Right atrium auricular region (tissue), 2 donors: Measurements from ENCODE around the gene CPM. TPM values are rescaled to one million over a fixed set of nuclear protein-coding genes. Genes with fewer than 3 reads are reported as not detected.

Source experiments
- DNase-seq: peaks from one replicate; pipeline ENCODE4 v3.0.0-alpha.2; 2019; ENCODE audit warnings: low spot score
- H3K27ac ChIP-seq, 2 donors: fragments of 200-600 bp; sonication (generic); 1 replicate in 1 of 2; 2 replicates in 1 of 2; pipeline ENCODE4 v1.5.1; 2016 to 2019
- H3K27me3 ChIP-seq, 2 donors: fragments of 200-600 bp; sonication (generic); one replicate each; pipeline versions ENCODE4 v1.5.1 to v1.6.0; 2017 to 2019
- H3K36me3 ChIP-seq: fragments of 200-600 bp; sonication (generic); one replicate; pipeline ENCODE4 v1.5.1; 2016
- H3K4me1 ChIP-seq, 2 donors: fragments of 200-600 bp; sonication (generic); one replicate each; pipeline versions ENCODE4 v1.5.1 to v1.6.0; 2017 to 2019
- H3K4me3 ChIP-seq, 2 donors: fragments of 200-600 bp; sonication (generic); 1 replicate in 1 of 2; 2 replicates in 1 of 2; pipeline ENCODE4 v1.5.1; 2017 to 2019; ENCODE audit warnings: mild to moderate bottlenecking in 1 of 2, moderate library complexity in 1 of 2
- H3K9me3 ChIP-seq, 2 donors: fragments of 200-600 bp; sonication (generic); one replicate each; pipeline ENCODE4 v1.5.1; 2019
- CTCF ChIP-seq, 2 donors: fragments of 200-600 bp; sonication (generic); IDR thresholded peaks; one replicate each; pipeline ENCODE4 v1.5.1; 2019; ENCODE audit warnings: antibody characterized with exemption in 2 of 2
- total RNA-seq, 2 donors: library from RNA; depleted of rRNA; stranded (reverse); fragments of >200 nt; gene quantifications; one replicate each; pipeline ENCODE4 v1.1.0, GENCODE V29; 2016

The CPM gene
- total RNA-seq, 2 donors from 2014 or later = 19.8 to 21.9 TPM

- Histone ChIP-seq H3K4me1 (no peaks in the 10 kb centered on the region), H3K9me3 (no peaks in the 10 kb centered on the region), H3K4me3 (no peak overlapping the region), H3K27ac (no peak overlapping the region), H3K27me3 (no peaks in the 10 kb centered on the region), H3K36me3 (no peaks in the 10 kb centered on the region)
- no peak for TF ChIP-seq CTCF (IDR thresholded peaks at IDR 0.05)
- DNase-seq = no peak
Observed at GRCh38 chr12:68970306-68970705, 37.3 kb upstream of the CPM start.

DNA sequence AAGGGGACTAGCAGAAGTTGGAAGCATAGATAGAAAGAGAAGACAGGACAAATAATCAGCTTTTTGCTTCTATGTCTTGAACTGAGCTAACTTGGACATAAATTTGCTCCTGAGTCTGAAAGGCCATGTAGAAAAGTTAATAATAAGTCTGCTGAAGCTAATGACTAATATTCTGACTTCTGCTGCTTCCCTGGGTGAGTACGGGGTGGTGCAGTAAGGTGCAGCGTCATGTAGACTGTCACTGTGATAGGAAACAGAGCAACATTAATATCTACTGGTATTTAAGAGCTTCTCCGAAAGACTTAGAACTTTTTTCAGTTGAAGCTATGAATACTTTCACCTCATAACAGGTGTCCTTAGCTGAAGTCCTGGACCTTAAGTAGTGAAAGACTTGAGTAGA is 34.1 kb upstream of the CPM start:
- Histone ChIP-seq H3K4me1 (no peaks in the 10 kb centered on the region), H3K27me3 (no peaks in the 10 kb centered on the region), H3K27ac (no peak overlapping the region), H3K36me3 (no peaks in the 10 kb centered on the region), H3K4me3 (no peak overlapping the region), H3K9me3 (no peaks in the 10 kb centered on the region)
- no peak for DNase-seq
- no peak for TF ChIP-seq CTCF (IDR thresholded peaks at IDR 0.05)

DNA sequence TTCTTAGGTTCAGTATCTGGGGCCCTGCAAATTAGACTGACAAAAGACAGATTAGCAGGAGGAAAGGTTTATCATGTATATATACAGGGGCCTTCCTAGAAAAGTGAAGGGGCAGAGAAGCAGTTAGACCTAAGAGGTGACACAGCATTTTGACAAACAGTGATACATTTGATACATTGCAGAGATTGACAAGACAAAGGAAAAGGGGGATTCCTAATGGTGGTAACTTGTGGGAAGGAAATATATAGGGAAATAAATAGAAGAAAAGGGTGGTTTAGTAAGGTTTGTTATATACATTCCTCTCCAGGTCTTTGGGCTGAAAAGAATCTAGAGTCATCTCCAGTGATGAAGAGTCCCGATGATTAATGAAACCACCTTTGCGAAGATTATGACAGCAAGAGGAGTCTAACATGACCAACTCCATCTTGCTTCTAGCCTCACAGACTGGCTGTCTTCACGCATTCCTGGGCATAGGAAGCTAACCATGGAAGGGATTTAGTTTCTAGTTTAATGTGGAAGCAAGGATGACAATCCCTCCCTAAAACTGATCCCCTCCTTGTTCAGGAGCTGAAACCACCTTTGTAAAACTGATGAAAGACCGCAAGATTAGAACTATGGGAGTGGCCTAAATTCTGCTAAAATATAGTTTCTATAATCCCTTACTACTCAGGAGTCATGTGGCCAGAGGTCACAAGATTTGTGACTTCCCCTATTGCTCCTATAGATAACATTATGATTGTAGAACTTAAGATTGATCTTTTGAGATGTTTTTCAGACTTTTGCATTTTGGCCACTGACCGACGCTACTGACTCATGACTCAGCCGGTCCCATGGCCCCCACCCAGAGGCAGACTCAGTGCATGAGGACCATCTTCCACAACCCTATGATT is 31.1 kb upstream of the CPM start:
- no peak for DNase-seq
- Histone ChIP-seq H3K27ac (no peak overlapping the region), H3K4me3 (no peak overlapping the region), H3K9me3 (no peaks in the 10 kb centered on the region), H3K27me3 (no peaks in the 10 kb centered on the region), H3K36me3 (no peaks in the 10 kb centered on the region), H3K4me1 (no peaks in the 10 kb centered on the region)
- no peak for TF ChIP-seq CTCF (IDR thresholded peaks at IDR 0.05)

DNA sequence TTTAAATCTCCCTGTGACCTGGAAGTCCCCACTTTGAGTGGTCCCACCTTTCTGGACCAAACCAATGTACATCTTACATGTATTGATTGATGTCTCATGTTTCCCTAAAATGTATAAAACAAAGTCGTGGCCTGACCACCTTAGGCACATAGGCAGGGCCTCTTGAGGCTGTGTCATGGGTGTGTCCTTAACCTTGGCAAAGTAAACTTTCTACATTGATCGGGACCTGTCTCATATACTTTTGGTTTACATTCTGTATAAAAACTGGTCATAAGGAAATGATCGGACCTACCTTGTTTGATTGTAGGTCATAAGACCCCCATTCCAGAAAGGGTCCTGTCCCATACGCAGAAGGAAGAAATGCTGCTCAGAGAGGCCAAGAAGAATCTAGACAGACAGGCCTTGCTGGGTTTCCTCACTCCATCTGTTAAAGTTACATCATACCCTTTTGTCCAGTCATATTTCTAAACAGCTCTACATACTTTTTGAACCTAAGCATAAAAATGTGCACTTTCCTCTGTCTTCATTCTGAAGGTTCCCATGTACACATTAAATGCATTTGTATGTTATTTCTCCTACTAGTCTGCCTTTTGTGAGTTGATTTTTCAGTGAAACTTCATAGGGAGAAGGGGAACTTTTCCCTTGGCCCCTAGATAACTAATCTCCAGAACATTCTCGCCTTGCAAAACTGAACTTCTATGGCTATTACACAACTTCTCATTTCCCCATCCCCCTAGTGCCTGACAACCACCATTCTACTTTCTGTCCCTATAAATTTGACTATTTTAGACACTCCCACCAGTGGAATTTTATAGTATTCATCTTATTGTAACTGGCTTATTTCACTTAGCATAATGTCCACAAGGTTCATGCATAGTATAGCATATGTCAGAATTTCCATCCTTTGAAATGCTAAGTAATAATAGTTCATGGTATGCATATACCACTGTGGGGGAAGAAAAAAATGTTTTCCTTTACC is 30.2 kb upstream of the CPM start:
- TF ChIP-seq CTCF (IDR thresholded peaks at IDR 0.05) = no peak
- no peak overlapping the region for H3K27ac ChIP-seq
- no peak overlapping the region for H3K4me3 ChIP-seq
- H3K27me3 ChIP-seq = no peaks in the 10 kb centered on the region
- H3K36me3 ChIP-seq = no peaks in the 10 kb centered on the region
- no peaks in the 10 kb centered on the region for H3K4me1 ChIP-seq
- no peaks in the 10 kb centered on the region for H3K9me3 ChIP-seq
- DNase-seq = no peak

DNA sequence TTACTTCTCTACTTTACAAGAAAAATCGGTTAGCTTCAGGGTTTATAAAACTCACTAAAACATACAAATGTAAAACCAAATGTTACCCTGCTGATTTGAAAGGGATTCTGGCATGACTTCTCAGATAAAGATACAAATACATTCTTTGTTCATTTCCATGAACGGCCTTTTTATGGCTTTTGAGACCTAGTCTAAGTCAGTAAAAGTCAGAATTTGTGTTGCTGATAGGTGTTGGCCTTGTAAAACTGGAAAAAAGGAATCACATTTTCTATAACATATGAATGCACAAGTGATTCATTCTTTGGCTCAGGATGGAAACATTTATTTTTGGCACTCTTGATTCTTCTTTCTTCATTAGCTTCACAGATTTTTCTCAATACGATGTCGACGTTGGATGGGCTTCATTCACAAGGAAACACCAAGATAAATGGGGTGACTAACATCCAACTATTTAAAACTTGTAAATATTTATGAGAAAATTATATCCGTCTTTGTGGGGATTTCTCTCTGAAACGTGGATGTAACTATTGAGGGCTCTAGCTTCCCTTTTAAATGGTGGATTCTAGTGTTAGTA is 27.0 kb upstream of the CPM start:
- no peak overlapping the region for H3K4me3 ChIP-seq
- no peak overlapping the region for H3K27ac ChIP-seq
- H3K4me1 ChIP-seq = no peaks in the 10 kb centered on the region
- DNase-seq = no peak
- H3K36me3 ChIP-seq = no peaks in the 10 kb centered on the region
- no peaks in the 10 kb centered on the region for H3K9me3 ChIP-seq
- no peak for TF ChIP-seq CTCF (IDR thresholded peaks at IDR 0.05)
- no peaks in the 10 kb centered on the region for H3K27me3 ChIP-seq
